Body of pancreas (tissue), 4 donors: ENCODE data around the gene CD164L2. TPM values are rescaled to one million over a fixed set of nuclear protein-coding genes. Genes with fewer than 3 reads are reported as not detected.

Experiments
- ATAC-seq: fragments of 150-250 bp; one replicate; pipeline ENCODE4 v1.9.1; 2016
- DNase-seq, 4 donors: peaks; one replicate each; pipeline ENCODE4 v3.0.0-alpha.2; 2019
- H3K27ac ChIP-seq, 4 donors: fragments of 200-600 bp; sonication (generic); 1 replicate in 3 of 4; 2 replicates in 1 of 4; pipeline versions ENCODE4 v1.5.1 to v1.6.1; 2016 to 2019; ENCODE audit warnings: mild to moderate bottlenecking in 1 of 4, mixed read lengths in 1 of 4, moderate library complexity in 1 of 4
- H3K27me3 ChIP-seq, 2 donors: fragments of 200-600 bp; sonication (generic); one replicate each; pipeline ENCODE4 v1.6.0; 2016; ENCODE audit warnings: mild to moderate bottlenecking in 1 of 2
- H3K36me3 ChIP-seq, 2 donors: fragments of 200-600 bp; sonication (generic); replicated peaks in 1 of 2; 2 replicates each; pipeline ENCODE4 v1.5.1; 2016; ENCODE audit warnings: low read depth in 2 of 2; ENCODE audit not compliant: insufficient read depth in 1 of 2
- H3K4me1 ChIP-seq: fragments of 200-600 bp; sonication (generic); one replicate; pipeline ENCODE4 v1.6.0; 2016
- H3K4me3 ChIP-seq, 2 donors: fragments of 200-600 bp; sonication (generic); 1 replicate in 1 of 2; 2 replicates in 1 of 2; pipeline ENCODE4 v1.5.1; 2016 to 2019
- H3K9me3 ChIP-seq, 3 donors: fragments of 200-600 bp; sonication (generic); 1 replicate in 2 of 3; 2 replicates in 1 of 3; pipeline ENCODE4 v1.5.1; 2016
- POLR2A ChIP-seq, 3 donors: fragments of 450-650 bp; IDR thresholded peaks; one replicate each; pipeline ENCODE4 v1.6.1; 2016; ENCODE audit warnings: antibody characterized with exemption in 3 of 3, mild to moderate bottlenecking in 2 of 3
- WGBS, 2 donors: methylation state at CpG; one replicate each; pipeline ENCODE4 v1.1.5; 2017; 5-methylcytosine and 5-hydroxymethylcytosine counted together
- intact Hi-C: fragments of 100-400 bp; cut with DNase I; formaldehyde crosslinking; loops from one replicate; pipeline ENCODE4 v1.15.1; 2023
- total RNA-seq, 2 donors: library from RNA; depleted of rRNA; stranded (reverse); fragments of >200 nt; gene quantifications; one replicate each; pipeline ENCODE4 v1.1.0, GENCODE V29; 2016
- TF ChIP-seq, protein P1 (sequence below), 7 experiments: fragments of 450-650 bp in 4 of 7; fragments of 200-600 bp in 3 of 7; sonication (generic) in 3 of 7; IDR thresholded peaks; one replicate each; pipeline ENCODE4 v1.5.1; 2016 to 2019; ENCODE audit warnings: antibody characterized with exemption in 7 of 7

Gene CD164L2
- total RNA-seq, 2 donors from 2014 or later: 1.3 TPM; not detected in 1

DNA sequence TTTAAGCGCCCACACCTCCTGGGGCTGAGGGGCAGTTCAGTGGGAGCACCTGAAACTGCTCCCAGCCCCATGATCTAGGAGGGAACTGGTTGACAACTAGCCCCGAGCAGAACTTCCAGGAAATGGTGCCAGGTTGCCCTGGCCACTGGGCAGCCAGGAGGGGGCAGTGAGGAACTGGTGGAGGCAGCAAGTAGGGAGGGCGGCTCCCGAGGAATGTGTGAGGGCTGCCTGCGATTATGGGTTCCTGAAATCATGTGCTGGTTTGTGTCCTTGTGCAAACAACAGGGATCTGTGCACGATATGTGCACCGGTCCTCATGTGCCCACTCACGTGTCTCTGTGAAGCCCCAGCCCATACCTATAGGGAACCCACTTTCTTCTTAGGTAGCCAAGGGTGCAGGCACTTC, 19.2 kb upstream of the CD164L2 start:
- DNase-seq (peak; percentile 75 to 83 (median 80)), ATAC-seq (peak; percentile 66)
- Histone ChIP-seq H3K27ac (peak overlapping the region in 3 of 4 donors; percentile 20 to 55 (median 51)), H3K27me3 (no peaks in the 10 kb centered on the region), H3K4me1 (peaks cover 10% of the 10 kb centered on the region), H3K9me3 (no peaks in the 10 kb centered on the region), H3K36me3 (peaks cover 0 to 4% of the 10 kb centered on the region in 2 donors), H3K4me3 (no peak overlapping the region)
- intact Hi-C loops: no loop called here
- TF ChIP-seq POLR2A (IDR thresholded peaks at IDR 0.05): no peak
- TF ChIP-seq, protein P1, sequence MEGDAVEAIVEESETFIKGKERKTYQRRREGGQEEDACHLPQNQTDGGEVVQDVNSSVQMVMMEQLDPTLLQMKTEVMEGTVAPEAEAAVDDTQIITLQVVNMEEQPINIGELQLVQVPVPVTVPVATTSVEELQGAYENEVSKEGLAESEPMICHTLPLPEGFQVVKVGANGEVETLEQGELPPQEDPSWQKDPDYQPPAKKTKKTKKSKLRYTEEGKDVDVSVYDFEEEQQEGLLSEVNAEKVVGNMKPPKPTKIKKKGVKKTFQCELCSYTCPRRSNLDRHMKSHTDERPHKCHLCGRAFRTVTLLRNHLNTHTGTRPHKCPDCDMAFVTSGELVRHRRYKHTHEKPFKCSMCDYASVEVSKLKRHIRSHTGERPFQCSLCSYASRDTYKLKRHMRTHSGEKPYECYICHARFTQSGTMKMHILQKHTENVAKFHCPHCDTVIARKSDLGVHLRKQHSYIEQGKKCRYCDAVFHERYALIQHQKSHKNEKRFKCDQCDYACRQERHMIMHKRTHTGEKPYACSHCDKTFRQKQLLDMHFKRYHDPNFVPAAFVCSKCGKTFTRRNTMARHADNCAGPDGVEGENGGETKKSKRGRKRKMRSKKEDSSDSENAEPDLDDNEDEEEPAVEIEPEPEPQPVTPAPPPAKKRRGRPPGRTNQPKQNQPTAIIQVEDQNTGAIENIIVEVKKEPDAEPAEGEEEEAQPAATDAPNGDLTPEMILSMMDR (IDR thresholded peaks at IDR 0.05): peak; percentile 28 to 67 (median 60)
- WGBS, 2 donors: 15 to 80% methylated on average over 1 to 8 of the region's 8 CpGs

DNA sequence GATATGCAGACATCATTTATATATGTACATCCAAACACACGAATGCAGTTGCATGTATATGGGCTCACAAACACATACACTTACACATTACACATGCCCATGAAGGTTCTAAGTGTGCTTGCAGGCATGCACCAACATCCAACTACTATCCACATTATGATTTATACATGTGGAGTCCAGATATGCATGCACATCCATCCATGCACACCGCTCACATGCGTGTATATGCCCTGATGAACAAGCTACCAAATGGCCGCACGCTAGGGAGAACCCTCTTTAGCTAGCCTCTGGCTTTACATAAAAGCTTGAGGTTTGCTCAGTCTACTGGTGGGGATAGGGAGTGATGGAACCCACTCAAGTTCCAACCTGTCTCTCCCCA, 17.8 kb upstream of the CD164L2 start:
- Histone ChIP-seq H3K27me3 (no peaks in the 10 kb centered on the region), H3K9me3 (no peaks in the 10 kb centered on the region), H3K4me3 (no peak overlapping the region), H3K27ac (no peak overlapping the region), H3K4me1 (peaks cover 10% of the 10 kb centered on the region), H3K36me3 (no peaks in the 10 kb centered on the region)
- intact Hi-C loops: no loop called here
- 82 to 85% methylated on average over 5 of the region's 5 CpGs for WGBS, 2 donors
- DNase-seq (no peak), ATAC-seq (no peak)
- TF ChIP-seq, protein P1 (IDR thresholded peaks at IDR 0.05): no peak
- no peak for TF ChIP-seq POLR2A (IDR thresholded peaks at IDR 0.05)

DNA sequence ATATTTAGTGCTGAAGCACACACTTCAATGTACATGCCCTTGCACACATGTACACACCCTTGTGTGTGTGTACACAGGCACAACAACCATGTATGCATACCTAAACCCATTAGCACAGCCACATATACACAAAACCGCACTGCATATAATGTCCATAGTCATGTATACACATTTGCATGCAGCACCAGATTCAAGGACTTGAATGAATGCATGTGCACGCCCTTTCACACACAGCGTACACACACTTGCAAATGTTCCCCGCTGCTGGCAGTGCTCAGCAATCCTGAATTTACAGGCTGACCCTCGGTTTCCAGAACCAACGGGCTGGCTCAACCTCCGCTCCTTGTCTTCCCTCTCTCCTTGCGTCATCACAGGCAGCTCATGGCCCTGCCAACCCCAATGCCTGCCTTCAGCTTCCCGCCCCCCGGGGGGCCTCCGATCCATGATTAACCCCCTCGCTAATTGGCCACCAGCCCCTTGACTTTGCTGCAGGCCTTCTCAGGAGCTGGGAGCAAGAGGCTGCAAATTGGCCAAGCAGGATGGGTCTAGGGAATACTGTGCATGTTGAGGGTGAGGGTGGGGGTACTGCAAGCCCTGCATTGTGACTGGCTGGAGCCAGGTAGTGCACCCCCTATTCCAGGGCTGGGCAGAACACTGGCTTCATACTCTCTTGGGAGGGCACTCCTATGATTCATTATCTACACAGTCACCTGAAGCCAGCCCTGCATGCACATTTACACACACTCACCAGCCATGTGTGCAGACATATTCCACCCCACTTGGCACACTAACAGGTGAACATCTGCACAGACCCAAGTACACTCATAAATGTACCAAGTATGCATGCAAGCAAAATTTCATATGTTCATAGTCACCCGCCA, 17.2 kb upstream of the CD164L2 start:
- Histone ChIP-seq H3K36me3 (no peaks in the 10 kb centered on the region), H3K27me3 (no peaks in the 10 kb centered on the region), H3K4me3 (no peak overlapping the region), H3K9me3 (no peaks in the 10 kb centered on the region), H3K4me1 (peaks cover 10% of the 10 kb centered on the region), H3K27ac (no peak overlapping the region)
- ATAC-seq: no peak
- intact Hi-C loops: no loop called here
- no peak for TF ChIP-seq POLR2A (IDR thresholded peaks at IDR 0.05)
- TF ChIP-seq, protein P1 (IDR thresholded peaks at IDR 0.05): no peak
- WGBS, 2 donors: 25 to 39% methylated on average over 12 to 13 of the region's 13 CpGs
- no peak for DNase-seq

DNA sequence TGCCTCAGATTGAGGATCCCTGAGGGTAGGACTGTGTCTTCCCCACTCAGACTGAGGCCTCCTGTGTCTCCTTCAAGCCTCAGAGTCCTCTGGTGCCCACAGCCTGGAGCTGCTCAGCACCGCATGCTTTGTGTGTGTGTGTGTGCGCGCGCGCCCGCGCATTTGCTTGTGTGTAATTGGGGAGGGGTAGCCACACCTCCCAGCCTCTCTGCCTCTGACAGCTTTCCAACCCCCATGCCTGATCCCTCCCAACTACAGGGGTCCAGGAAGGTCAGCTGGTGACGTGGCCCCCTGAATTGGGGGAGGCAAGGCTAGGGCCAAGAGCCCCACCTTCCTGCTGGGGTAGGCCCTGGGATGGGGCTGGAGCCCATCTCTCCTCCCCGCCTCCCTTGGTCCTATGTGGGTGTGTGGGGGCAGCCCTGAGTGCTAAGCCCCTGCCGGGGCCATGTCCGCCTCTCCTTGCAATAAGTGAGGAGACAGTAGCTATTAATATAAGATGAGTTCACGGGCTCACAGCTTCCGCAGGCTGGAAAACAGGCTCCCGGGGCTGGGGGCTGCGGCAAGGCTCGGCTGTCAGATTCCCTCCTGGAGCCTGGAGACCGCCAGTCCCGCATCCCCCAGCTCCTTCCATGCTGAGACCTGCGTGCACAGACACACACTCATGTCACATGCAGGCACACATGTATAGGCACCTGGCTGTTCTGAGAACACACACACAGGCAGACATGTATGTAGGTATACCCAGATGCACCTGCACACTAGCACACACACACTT, 16.3 kb upstream of the CD164L2 start:
- no peaks in the 10 kb centered on the region for H3K9me3 ChIP-seq
- intact Hi-C loops: no loop called here
- ATAC-seq (no peak), DNase-seq (no peak)
- H3K27me3 ChIP-seq: no peaks in the 10 kb centered on the region
- whole genome bisulfite sequencing, 2 donors: 33 to 34% methylated on average over 9 to 15 of the region's 19 CpGs
- no peak overlapping the region for H3K27ac ChIP-seq
- no peaks in the 10 kb centered on the region for H3K36me3 ChIP-seq
- peaks cover 10% of the 10 kb centered on the region for H3K4me1 ChIP-seq
- H3K4me3 ChIP-seq: no peak overlapping the region
- TF ChIP-seq, protein P1 (IDR thresholded peaks at IDR 0.05): no peak
- TF ChIP-seq POLR2A (IDR thresholded peaks at IDR 0.05): no peak
